Natural killer cell treated with Interleukin-12 subunit alpha and Interleukin-12 subunit beta and Interleukin-15 and Interleukin-18, amount 100 ng/mL, for 72 hours (primary cell): ENCODE data around the gene PAK4. TPM values are rescaled to one million over a fixed set of nuclear protein-coding genes. Genes with fewer than 3 reads are reported as not detected.

Source experiments
- ATAC-seq, 2 donors: fragments of 150-1000 bp; cut with Tn5 transposase in 1 of 2; sonication (Bioruptor Pico), chemical (Tn5 transposase) in 1 of 2; 2 replicates each; pipeline ENCODE4 v1.10.0; 2021
- DNase-seq: peaks from one replicate; pipeline ENCODE4 v3.0.0; 2022; ENCODE audit warnings: low spot score
- H3K27ac Mint-ChIP-seq, 2 donors: 1 replicate in 1 of 2; 2 replicates in 1 of 2; pipeline ENCODE4 v1.8.0; 2022; ENCODE audit warnings: mixed read lengths in 2 of 2, mild to moderate bottlenecking in 1 of 2, moderate library complexity in 1 of 2
- H3K27me3 Mint-ChIP-seq, 2 donors: 1 replicate in 1 of 2; 2 replicates in 1 of 2; pipeline ENCODE4 v1.8.0; 2022; ENCODE audit warnings: mixed read lengths in 2 of 2
- H3K36me3 Mint-ChIP-seq: one replicate; pipeline ENCODE4 v1.8.0; 2022; ENCODE audit warnings: mixed read lengths
- H3K4me1 Mint-ChIP-seq, 2 donors: 1 replicate in 1 of 2; 2 replicates in 1 of 2; pipeline ENCODE4 v1.8.0; 2022; ENCODE audit warnings: low read depth in 2 of 2, mixed read lengths in 2 of 2, mild to moderate bottlenecking in 1 of 2
- H3K4me3 Mint-ChIP-seq: one replicate; pipeline ENCODE4 v1.8.0; 2022; ENCODE audit warnings: mixed read lengths
- H3K9me3 Mint-ChIP-seq: 2 replicates; pipeline ENCODE4 v1.8.0; 2022; ENCODE audit warnings: mixed read lengths
- total RNA-seq, 2 donors: library from RNA; stranded (reverse); gene quantifications; one replicate each; pipeline ENCODE4 v1.2.3, GENCODE V29; 2022

Gene PAK4
- total RNA-seq, 2 donors from 2014 or later = 18.3 to 22.9 TPM

DNA sequence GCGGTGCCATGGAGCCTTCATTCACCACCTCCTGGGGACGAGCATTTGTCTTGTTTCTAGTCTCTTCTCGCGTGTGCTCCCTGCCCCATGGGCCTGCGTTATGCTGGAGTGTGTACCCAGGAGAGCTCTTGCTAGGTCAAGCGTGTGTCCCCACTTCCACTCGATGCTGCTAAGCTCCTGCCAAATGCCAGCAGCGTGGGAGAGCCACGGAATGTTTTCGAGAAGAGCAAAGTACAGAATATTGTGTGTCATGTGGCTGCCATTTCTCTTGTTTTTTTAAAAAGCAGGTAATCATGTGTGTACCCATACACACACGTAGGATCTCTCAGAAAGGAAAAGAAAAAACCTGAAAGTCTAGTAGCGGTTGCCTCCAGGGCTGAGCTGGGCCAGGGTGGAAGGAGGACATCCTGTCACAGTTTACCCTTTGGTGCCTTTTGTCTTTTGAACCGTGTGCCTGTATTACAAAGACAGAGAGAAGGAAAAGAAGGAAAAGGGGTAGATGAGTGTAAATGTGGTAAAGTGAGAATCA, 28.6 kb downstream of the PAK4 start:
- no peak for DNase-seq
- no peaks in the 10 kb centered on the region for H3K9me3 Mint-ChIP-seq
- H3K27me3 Mint-ChIP-seq = no peaks in the 10 kb centered on the region
- no peaks in the 10 kb centered on the region for H3K36me3 Mint-ChIP-seq
- peaks cover 22 to 43% of the 10 kb centered on the region in 2 donors for H3K4me1 Mint-ChIP-seq
- H3K4me3 Mint-ChIP-seq = no peak overlapping the region
- no peak for ATAC-seq
- H3K27ac Mint-ChIP-seq = no peak overlapping the region

DNA sequence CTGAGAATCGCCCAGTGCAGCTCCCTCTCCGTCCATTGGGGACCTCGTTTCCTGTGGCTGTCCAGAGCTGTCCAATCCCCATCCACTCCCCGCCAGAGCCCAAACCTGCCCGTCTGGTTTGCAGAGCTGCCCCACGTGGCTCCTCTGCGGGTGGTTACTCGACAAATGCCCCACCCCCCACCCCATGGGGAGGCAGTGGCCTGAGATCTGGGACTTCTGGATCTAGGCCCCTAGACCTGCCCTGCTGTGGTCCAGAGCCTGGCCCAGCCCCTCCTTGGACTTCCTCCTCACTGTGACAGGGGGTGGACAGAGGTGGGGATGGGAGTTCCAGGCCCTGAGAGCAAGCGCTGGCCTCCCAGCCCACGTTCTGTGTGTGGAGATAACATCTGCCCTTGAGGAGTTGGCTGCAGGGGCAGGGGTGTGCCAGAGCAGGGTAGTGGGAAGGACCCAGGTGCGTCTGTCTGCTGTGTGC, 29.1 kb downstream of the PAK4 start:
- peaks cover 22 to 42% of the 10 kb centered on the region in 2 donors for H3K4me1 Mint-ChIP-seq
- DNase-seq = no peak
- H3K27me3 Mint-ChIP-seq = no peaks in the 10 kb centered on the region
- ATAC-seq = no peak
- no peaks in the 10 kb centered on the region for H3K9me3 Mint-ChIP-seq
- H3K27ac Mint-ChIP-seq = no peak overlapping the region
- H3K36me3 Mint-ChIP-seq = no peaks in the 10 kb centered on the region
- H3K4me3 Mint-ChIP-seq = no peak overlapping the region

DNA sequence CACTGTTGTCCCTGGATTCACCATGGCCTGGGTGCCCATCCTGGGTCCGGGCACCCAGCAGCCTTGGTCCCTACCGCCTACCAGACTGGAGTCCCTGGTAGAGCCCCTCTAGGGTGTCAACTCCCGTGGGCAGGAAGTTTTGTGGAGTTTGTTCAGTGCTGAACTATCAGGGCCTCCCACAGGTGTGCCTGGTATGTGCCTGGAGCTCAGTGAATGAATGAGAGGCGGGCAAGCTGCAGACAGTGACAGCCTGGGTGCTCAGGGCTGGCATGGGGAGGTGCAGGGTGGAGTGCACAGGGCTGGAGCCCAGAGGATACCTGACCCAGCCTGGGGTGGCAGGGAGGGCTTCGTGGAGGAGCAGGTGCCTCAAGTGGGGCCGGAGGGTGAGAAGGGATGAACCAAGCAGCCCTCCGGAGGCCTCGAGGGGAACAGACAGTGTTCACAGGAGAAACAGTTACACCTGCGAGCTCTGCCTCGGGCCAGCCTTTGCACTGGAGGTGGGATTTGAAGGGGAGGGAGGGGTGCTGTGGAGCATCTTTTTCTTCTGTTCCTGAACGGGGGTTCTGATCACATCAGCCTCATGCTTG, 29.6 kb downstream of the PAK4 start:
- H3K27me3 Mint-ChIP-seq = no peaks in the 10 kb centered on the region

GRCh38 chr19:39155741-39156140, 30.2 kb downstream of the PAK4 start:
- Mint-ChIP-seq H3K9me3 (no peaks in the 10 kb centered on the region), H3K27ac (no peak overlapping the region), H3K4me1 (peaks cover 27 to 47% of the 10 kb centered on the region in 2 donors), H3K4me3 (no peak overlapping the region), H3K36me3 (no peaks in the 10 kb centered on the region), H3K27me3 (no peaks in the 10 kb centered on the region)
- ATAC-seq (no peak), DNase-seq (no peak)

More for the DNA sequence above, 29.6 kb downstream of the PAK4 start:
- Mint-ChIP-seq H3K4me3 (no peak overlapping the region), H3K27ac (no peak overlapping the region), H3K9me3 (no peaks in the 10 kb centered on the region), H3K36me3 (no peaks in the 10 kb centered on the region), H3K4me1 (peaks cover 24 to 43% of the 10 kb centered on the region in 2 donors)
- ATAC-seq (no peak), DNase-seq (no peak)

GRCh38 chr19:39156326-39157230, 31.0 kb downstream of the PAK4 start:
- no peaks in the 10 kb centered on the region for H3K9me3 Mint-ChIP-seq
- peaks cover 21 to 41% of the 10 kb centered on the region in 2 donors for H3K4me1 Mint-ChIP-seq
- DNase-seq (no peak), ATAC-seq (no peak)
- H3K4me3 Mint-ChIP-seq = no peak overlapping the region
- H3K27me3 Mint-ChIP-seq = no peaks in the 10 kb centered on the region
- no peaks in the 10 kb centered on the region for H3K36me3 Mint-ChIP-seq
- peak overlapping the region in 1 of 2 donors; percentile 45 for H3K27ac Mint-ChIP-seq

- no peaks in the 10 kb centered on the region for H3K36me3 Mint-ChIP-seq
- H3K27ac Mint-ChIP-seq = peak overlapping the region in 1 of 2 donors; percentile 45
- no peak for ATAC-seq
- no peaks in the 10 kb centered on the region for H3K27me3 Mint-ChIP-seq
- H3K4me1 Mint-ChIP-seq = peaks cover 22 to 38% of the 10 kb centered on the region in 2 donors
- no peaks in the 10 kb centered on the region for H3K9me3 Mint-ChIP-seq
- no peak for DNase-seq
- no peak overlapping the region for H3K4me3 Mint-ChIP-seq
Measured at GRCh38 chr19:39157275-39157996, 31.9 kb downstream of the PAK4 start.

- H3K4me3 Mint-ChIP-seq = no peak overlapping the region
- H3K36me3 Mint-ChIP-seq = no peaks in the 10 kb centered on the region
- ATAC-seq (no peak), DNase-seq (no peak)
- no peak overlapping the region for H3K27ac Mint-ChIP-seq
- H3K27me3 Mint-ChIP-seq = no peaks in the 10 kb centered on the region
- peaks cover 28 to 40% of the 10 kb centered on the region in 2 donors for H3K4me1 Mint-ChIP-seq
- H3K9me3 Mint-ChIP-seq = no peaks in the 10 kb centered on the region
Measured at GRCh38 chr19:39157997-39158389, 32.4 kb downstream of the PAK4 start.

GRCh38 chr19:39158646-39159260, 33.2 kb downstream of the PAK4 start:
- no peaks in the 10 kb centered on the region for H3K27me3 Mint-ChIP-seq
- H3K36me3 Mint-ChIP-seq = no peaks in the 10 kb centered on the region
- no peak overlapping the region for H3K4me3 Mint-ChIP-seq
- no peaks in the 10 kb centered on the region for H3K9me3 Mint-ChIP-seq
- no peak overlapping the region for H3K27ac Mint-ChIP-seq
- peaks cover 28 to 43% of the 10 kb centered on the region in 2 donors for H3K4me1 Mint-ChIP-seq
- ATAC-seq (no peak), DNase-seq (no peak)

DNA sequence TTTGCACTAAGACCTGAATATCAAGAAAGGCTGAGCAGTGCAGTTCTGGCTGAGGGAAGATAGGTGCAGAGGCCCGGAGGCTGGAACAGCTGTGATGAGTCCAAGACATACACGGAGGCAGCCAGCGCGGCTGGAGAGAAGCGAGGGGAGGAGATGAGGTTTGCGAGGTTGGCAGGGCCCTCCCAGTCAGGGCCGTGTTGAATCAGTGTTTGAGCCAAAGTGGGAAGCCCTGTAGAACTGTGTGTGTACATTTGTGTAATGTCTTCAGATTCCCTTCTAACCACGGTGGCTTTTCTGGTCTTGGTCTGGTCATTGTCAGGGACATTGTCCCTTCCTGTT, 34.9 kb downstream of the PAK4 start:
- no peaks in the 10 kb centered on the region for H3K9me3 Mint-ChIP-seq
- peak overlapping the region in 1 of 2 donors; percentile 20 for H3K27ac Mint-ChIP-seq
- H3K27me3 Mint-ChIP-seq = no peaks in the 10 kb centered on the region
- no peak for ATAC-seq
- no peaks in the 10 kb centered on the region for H3K36me3 Mint-ChIP-seq
- peaks cover 28 to 40% of the 10 kb centered on the region in 2 donors for H3K4me1 Mint-ChIP-seq
- H3K4me3 Mint-ChIP-seq = no peak overlapping the region
- no peak for DNase-seq

- Mint-ChIP-seq H3K27me3 (no peaks in the 10 kb centered on the region), H3K36me3 (no peaks in the 10 kb centered on the region), H3K27ac (peak overlapping the region in 1 of 2 donors; percentile 20), H3K9me3 (no peaks in the 10 kb centered on the region), H3K4me1 (peaks cover 28 to 37% of the 10 kb centered on the region in 2 donors), H3K4me3 (no peak overlapping the region)
- ATAC-seq = no peak
- no peak for DNase-seq
Measured at GRCh38 chr19:39160889-39161672, 35.5 kb downstream of the PAK4 start.

DNA sequence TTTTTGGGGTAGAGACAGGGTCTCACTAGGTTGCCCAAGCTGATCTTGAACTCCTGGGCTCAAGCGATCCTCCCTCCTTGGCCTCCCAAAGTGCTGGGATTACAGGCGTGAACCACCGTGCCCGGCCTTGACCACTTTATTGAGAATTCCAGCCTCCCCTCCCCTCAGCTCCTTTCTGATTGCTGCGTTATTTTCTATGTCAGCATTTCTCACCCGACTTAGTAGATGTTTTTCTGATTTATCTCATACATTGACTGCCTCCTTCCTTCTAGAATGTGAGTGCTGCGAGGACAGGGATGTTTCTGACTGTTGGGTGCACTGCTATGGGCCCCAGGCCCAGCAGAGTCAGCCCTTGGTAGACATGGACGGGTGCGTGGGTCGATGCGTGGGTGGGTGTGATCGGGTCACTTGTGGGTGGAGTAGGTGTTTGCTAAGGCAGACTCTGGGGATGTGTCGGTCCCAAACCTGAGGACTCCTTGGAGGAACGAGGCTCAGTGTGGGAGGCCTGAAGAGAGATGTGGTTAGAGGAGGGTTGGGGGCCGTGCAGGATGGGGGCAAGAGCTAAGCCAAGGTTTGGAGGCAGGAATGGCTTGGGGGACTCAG, 37.0 kb downstream of the PAK4 start:
- DNase-seq (no peak), ATAC-seq (no peak)
- H3K4me3 Mint-ChIP-seq = no peak overlapping the region
- no peaks in the 10 kb centered on the region for H3K9me3 Mint-ChIP-seq
- peaks cover 20 to 31% of the 10 kb centered on the region in 2 donors for H3K4me1 Mint-ChIP-seq
- H3K27ac Mint-ChIP-seq = no peak overlapping the region
- no peaks in the 10 kb centered on the region for H3K36me3 Mint-ChIP-seq
- no peaks in the 10 kb centered on the region for H3K27me3 Mint-ChIP-seq

- Mint-ChIP-seq H3K9me3 (no peaks in the 10 kb centered on the region), H3K36me3 (no peaks in the 10 kb centered on the region), H3K4me3 (no peak overlapping the region), H3K27me3 (no peaks in the 10 kb centered on the region), H3K27ac (no peak overlapping the region), H3K4me1 (peaks cover 14 to 24% of the 10 kb centered on the region in 2 donors)
- DNase-seq (no peak), ATAC-seq (no peak)
Measured at GRCh38 chr19:39163621-39164020, 38.0 kb downstream of the PAK4 start.
